LNCAP (cell line): ENCODE results near the gene ATIC.

Source experiments
- CTCF ChIP-seq: fragments of 450-650 bp; IDR thresholded peaks from 2 replicates; pipeline ENCODE4 v1.5.1; 2017; ENCODE audit warnings: mild to moderate bottlenecking

The ATIC gene

GRCh38 chr2:215382480-215382879 is 70.6 kb downstream of the ATIC start:
- TF ChIP-seq CTCF, result no peak

DNA sequence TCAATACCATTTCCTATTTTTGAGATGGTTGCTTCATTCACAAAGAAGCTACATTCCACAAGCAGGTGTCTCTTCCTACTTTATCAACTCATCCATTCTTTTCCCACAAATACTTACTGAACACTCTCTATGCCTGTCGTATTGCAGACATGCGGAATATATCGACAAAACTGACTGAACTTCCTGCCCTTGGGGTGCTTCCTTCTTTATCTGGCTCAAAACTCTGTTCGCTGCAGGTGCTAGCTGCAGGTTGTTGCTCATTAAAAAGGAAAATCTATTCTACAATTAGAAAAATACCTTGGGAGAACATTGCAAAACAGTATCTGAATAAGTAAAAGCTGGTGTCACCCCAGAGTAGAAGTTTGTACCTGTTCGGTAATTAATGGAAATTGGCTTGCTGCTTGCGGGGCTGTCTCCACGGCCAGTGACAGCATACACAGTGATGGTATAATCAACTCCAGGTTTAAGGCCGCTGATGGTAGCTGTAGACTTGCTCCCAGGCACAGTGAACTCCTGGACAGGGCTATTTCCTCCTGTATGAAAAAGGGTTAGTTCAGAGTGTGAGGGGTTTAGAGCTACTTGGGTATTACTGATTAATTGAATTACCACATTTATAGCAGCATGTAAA is 71.9 kb downstream of the ATIC start:
- no peak for TF ChIP-seq CTCF

DNA sequence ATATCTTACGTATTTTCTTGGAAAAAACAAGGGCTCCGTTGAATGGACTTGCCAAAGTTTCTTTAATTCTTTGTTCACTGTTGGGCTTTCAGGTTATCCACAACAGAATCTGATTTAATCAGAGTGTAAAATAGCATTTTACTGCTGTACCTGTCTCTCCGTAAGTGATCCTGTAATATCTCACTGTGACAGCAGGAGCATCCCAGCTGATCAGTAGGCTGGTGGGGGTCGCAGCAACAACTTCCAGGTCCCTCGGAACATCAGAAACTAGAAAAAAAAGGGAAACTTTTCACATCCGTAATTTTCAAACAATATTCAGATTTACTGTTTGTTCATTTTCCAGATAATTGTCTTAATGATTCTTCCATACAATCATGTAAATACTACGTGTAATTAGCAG is 72.9 kb downstream of the ATIC start:
- TF ChIP-seq CTCF, result no peak

- no peak for TF ChIP-seq CTCF
Measured at GRCh38 chr2:215386566-215386965, 74.7 kb downstream of the ATIC start.

- TF ChIP-seq CTCF, result no peak
Measured at GRCh38 chr2:215388002-215388728, 76.3 kb downstream of the ATIC start.

GRCh38 chr2:215390550-215390913 is 78.7 kb downstream of the ATIC start:
- TF ChIP-seq CTCF, result no peak

DNA sequence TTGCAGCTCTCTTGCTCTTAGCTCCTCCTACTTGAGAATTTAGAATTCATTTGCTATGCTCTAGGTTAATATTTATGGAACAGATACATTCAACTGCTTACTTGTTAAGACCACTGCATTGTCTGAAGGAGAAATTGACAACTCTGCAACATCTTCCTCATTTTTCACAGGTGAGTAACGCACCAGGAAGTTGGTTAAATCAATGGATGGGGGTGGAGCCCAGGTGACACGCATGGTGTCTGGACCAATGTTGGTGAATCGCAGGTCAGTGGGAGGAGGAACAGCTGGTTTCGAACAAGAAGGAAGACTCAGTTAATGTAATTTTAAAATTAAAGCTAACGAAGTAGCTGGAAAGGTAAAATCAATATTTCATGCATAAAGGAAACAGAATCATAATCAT is 79.7 kb downstream of the ATIC start:
- no peak for TF ChIP-seq CTCF

DNA sequence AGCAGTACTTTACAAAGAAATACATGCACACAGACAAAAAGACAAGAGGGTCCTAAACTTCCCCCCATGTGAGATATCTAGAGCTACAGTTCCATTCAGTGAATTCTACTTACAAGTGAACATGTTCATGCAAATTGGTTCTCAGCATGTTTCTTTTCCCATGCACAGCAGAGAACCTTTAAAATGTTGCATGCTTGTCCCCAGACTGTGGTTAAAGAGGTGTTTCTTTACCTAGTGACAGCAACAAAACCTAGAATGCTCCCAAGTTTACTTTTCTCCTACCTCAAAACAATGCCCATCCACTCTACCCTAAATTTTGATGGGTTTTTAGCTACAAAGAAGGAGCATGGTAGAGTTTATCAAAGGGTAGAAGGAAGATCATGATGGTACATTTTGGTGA is 80.3 kb downstream of the ATIC start:
- no peak for TF ChIP-seq CTCF
